PC-9 (cell line): ENCODE data around the gene CDK5RAP2.

ENCODE experiments used
- CTCF ChIP-seq: fragments of 200-600 bp; sonication (generic); conservative IDR thresholded peaks from 2 replicates; pipeline ENCODE4 v1.6.1; 2017; ENCODE audit warnings: mixed run types, antibody characterized with exemption, mild to moderate bottlenecking, moderate library complexity
- EZH2 ChIP-seq: fragments of 200-600 bp; sonication (generic); IDR thresholded peaks from 2 replicates; pipeline ENCODE4 v1.8.0; 2017; ENCODE audit warnings: antibody characterized with exemption, low read depth

- TF ChIP-seq CTCF: no peak
- TF ChIP-seq EZH2: no peak
Observed at GRCh38 chr9:120443489-120443888, 136.5 kb downstream of the CDK5RAP2 start.
